DMS53 treated with DMSO at 0.1 percent for 48 hours (cell line): ENCODE data around the gene PNPLA7.
"Not testable (repeated sequence)": the region's sequence is repeated elsewhere in the genome, so short reads cannot be mapped to it uniquely, and the experiment has no call there.

ENCODE experiments used
- DNase-seq: peaks from one replicate; lab custom pipeline; 2025; ENCODE audit not compliant: unreplicated experiment; lab: John Stamatoyannopoulos, UW

Gene PNPLA7

DNA sequence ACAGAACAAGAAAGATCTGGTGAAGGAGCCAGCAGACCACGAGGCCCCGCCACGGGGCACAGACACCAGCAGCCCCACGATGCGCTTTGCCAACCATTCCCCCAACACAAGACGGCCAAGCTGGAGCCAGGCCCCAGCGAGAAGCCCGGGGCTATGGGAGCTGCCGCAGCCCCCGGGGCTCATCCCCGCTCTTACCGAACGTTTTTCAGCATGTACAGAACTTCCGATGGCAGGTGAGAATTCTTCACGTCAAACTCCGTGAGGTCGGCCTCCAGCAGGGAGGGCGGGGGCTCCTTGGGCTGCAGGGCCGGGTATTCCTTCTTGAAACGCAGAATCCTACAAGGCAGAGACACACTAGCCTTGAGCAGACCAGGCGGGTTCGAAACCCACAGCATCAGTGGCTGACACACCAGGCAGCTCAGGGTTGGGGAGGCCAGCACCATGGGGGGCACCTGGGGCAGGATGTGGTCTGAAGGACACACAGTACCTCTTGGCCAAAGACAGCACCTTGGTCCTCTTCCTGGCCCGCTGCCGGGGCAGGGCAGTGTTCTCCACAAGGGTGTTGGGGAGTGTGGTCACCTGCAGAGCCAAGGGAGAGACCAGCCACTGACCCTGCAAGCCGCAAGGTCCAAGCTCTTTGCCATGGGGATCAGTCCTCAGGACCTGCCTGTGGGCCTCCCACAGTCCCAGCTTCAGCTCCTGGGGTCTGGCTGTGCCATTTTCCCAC lies 6.8 kb downstream of the PNPLA7 start:
- no peak for DNase-seq

DNA sequence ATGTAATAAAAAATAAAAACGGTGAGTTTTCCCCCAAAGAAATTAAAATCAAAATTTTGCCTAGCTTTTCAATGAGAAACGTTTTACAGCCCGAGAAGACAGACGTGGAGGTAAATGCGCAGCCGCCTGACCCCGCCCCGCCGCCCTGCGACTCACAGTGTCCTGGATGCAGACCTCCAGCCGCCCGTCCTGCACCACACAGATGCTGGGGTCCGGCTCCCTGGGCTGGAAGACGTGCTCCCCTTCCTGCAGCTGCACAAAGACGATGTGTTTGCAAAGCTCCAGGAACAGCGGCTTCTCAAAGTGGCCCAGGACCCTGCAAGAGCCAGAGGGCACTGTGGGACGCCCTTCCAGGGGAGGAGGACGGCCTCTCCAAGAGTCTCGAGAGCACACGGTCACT lies 7.7 kb downstream of the PNPLA7 start:
- DNase-seq = no peak

DNA sequence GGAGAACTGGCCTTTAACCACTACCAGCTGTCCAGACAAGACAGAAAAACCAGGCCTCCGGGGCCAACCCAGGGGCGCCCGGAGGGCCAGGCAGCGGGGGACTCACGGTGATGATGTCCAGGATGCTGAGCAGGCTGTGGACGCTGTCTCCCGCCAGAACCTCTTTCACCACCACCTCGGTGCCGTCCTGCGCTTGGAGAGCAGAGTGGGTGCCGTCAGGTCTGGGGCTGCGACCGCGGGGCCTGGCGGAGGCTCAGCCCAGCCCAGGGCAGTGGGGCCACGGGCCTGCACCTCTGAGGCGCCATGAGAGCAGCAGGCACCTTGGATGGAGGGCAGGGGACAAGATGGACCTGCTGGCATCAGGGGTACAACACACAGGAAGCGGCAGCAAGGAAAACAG lies 9.7 kb downstream of the PNPLA7 start:
- DNase-seq = no peak

DNA sequence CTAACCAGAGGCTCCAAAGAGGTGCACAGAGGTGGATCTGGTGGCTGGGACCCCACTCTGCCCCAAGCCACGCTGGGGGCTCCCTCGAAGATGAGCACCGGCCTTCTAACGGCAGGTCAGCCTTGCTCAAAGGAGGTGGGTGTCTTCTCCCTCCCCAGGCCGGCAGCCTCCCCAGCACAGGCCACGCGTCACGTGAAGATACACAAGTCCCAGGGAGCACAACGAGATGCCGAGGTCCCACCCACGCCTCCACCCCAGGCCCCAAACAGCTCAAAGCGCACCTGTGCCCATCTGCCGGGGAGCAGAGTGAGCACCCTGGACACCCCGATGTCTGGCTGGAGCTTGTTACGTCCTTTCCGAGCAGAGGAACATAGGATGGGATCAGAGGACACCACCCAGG lies 12.1 kb downstream of the PNPLA7 start:
- DNase-seq = no peak

DNA sequence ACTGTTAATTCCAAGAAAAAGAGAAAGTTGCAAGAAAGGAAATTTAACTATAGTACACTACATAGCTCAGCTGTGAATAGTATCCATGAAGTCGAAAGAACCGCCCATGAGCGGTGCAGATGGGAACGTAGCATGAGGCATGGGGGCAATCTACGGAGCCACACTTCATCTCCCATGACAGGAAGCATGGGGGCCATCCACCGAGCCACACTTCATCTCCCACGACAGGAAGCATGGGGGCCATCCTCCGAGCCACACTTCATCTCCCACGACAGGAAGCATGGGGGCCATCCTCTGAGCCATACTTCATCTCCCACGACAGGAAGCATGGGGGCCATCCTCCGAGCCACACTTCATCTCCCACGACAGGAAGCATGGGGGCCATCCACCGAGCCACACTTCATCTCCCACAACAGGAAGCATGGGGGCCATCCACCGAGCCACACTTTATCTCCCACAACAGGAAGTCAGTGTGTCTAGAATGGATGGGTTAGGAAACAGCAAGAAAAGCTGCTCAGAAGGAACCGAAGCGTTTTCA lies 13.5 kb downstream of the PNPLA7 start:
- DNase-seq = not testable (repeated sequence)

DNA sequence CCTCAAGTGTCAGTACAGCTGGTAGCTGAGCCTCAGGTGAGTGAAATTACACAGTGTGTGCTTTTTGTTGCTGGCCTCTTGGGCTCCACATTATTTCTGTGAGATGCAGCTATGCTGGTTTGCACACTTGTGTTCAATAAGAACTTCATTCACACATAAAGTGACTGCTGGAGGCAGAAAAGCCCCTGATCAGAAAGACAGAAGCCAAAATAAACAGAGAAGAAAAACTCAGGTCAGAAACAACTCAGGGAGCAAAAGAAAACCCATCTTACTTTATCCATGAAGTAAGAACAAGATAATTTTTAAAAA lies 15.1 kb downstream of the PNPLA7 start:
- DNase-seq = no peak

DNA sequence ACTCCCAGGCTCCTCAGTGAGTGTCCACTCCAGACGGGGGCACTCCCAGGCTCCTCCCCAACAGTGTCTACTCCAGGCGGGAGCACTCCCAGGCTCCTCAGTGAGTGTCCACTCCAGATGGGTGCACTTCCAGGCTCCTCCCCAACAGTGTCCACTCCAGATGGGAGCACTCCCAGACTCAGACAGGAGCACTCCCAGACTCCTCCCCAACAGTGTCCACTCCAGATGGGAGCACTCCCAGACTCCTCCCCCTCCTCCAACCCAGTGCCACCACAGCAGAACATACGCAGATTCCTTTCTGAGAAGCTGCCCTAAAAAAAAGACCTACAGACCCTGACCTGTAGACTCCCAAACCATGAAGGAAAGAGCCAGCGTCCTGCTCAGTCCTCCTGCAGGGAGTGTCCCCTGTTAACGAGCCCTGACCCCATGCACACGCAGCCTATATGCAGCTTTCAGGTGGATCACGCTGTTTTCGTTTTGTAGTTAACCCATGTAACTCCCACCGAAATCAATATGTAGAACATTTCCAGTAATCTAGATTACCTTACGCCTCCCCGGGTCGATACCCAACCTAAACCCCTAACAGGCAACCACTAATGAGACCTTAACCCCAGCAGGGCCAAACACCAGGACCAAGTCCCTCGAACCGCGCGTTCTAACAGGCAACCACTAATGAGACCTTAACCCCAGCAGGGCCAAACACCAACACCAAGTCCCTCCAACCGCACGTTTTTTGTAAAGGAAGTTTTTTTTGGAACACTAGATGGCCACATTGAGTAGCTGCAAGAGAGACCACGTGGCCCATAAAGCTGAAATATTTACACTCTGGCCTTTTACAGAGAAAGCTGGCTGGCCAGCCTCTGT lies 15.7 kb downstream of the PNPLA7 start:
- peak; percentile 71 for DNase-seq

DNA sequence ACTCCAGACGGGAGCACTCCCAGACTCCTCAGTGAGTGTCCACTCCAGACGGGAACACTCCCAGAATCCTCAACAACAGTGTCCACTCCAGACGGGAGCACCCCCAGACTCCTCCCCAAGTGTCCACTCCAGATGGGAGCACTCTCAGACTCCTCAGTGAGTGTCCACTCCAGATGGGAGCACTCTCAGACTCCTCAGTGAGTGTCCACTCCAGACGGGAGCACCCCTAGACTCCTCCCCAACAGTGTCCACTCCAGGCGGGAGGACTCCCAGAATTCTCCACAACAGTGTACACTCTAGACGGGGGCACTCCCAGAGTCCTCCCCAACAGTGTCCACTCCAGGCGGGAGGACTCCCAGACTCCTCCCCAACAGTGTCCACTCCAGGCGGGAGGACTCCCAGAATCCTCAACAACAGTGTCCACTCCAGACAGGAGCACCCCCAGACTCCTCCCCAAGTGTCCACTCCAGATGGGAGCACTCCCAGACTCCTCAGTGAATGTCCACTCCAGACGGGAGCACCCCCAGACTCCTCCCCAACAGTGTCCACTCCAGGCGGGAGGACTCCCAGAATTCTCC lies 17.2 kb downstream of the PNPLA7 start:
- DNase-seq = not testable (repeated sequence)

DNA sequence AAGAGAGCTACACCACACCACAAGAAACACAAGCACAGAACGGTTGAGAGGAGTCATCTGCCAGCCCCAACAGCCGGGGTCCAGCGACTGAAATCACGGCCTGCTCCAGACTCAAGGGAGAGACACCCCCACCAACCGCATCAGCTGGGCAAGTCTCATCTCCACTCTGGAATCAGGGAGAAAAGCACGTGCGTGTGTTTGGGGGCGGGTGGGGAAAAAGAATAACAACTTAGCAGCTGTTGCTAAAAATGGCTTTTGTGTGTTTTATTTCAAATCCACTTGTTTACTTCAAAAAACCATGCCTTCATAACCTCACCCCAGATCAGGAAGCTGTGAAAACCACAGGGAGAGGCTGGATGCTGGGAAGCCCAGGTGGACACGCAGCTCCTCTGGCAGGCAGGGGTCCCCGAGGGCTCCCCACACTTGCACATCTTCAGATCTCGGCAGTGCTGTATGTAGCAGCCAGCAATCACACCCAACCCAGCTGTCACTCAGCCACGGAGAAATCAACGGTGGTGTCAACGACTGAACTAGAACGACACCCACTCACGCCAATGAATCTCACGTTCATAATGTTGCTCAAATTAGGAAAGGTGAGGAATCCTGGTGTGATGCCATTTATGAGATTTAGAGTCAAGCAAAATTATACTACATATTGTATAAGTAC lies 19.0 kb downstream of the PNPLA7 start:
- no peak for DNase-seq

DNA sequence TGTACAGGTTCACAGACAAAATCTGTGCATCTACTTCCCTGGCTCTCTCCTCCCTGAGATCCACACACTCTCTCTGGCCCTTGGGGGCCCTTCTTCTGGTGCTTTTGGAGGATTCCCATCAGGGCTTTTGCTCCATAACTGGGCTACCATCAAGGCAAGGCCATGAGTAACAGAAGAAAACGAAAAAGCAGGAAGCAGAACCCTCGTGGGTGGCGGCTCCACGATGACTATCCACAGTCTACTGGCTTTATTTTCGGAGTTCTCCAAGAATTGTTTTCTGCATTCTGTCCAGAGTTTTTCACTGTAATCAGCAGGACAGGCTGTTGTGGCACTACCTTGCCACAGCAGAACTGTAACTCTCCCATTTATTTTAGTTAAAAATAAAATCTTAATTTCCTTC lies 19.9 kb downstream of the PNPLA7 start:
- no peak for DNase-seq

DNA sequence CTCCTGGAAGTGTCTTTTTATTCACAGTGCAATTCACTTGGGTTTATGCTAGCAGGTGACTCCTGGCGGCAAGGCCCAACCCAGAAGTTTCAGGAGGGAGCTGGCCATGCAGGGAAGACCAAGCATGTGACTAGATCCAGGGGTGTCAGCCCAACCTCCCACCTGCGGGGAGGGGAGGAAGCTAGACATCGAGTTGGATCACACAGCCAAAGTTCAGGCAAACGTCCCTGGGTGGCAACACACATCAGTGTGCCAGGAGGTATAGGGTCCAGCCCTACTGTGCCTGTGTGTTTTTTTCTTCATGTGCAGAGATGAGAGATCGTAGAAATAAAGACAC lies 25.3 kb downstream of the PNPLA7 start:
- DNase-seq = no peak

DNA sequence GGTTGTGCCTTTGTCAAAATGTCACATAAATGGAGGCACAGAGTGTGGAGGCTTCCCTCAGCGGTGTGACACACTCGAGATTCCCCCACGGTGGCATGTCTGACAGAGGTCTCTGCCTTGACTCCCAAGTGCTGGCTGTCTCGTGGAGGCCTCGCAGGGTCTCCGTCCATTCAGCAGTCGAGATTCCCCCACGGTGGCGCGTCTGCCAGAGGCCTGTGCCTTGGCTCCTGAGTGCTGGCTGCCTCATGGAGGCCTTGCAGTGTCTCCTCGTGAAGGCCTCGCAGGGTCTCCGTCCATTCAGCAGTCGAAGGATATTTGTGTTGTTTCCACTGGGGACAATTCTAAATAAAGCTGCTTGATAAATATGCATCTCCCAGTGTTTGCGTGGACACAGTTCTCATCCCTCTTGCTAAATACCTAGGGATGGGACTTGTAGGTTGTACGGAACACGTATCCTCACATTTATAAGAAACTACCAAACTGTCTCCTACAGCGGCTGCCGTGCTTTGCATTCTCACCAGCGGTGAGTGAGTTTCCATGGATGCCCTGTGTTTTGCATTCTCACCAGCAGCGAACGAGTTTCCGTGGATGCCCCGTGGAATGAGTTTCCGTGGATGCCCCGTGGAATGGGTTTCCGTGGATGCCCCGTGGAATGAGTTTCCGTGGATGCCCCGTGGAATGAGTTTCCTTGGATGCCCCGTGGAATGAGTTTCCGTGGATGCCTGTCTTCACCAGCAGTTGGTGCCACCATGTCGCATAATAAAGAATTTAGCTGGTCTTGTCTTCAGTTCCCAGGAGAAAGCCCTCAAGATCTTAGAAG lies 25.8 kb downstream of the PNPLA7 start:
- no peak for DNase-seq

DNA sequence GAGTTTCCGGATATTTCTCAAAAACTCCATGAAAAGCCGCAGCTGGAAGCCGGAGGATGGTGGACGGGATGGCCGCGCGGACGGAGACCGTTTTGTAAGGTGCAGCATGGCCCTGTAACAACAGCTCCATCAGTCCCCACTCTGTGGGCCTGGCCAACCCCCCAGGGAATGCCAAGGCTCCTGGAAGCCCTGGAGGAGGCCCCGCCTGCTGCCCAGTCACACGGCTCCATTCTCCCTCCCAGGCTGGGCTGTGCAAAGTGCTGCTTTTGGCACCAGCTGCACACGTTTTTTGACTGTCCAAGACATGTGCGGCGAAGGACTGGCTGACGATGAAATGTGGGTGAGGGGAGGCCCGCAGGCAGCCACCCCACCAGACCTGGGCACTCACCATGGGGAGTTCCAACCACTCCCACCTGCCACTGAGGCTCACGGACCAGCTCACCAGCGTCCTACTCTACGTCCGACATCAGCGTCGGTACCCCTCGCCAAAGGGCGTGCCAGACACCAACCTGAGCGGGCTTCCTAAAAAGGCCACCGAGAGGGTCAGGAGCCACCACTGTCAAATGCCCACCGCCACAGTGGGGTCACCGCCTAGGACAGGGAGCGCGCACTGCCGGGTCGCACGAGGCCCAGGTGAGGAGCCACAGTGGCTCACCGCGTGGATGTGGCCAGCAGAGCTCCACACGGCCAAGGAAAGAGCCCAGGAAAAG lies 27.3 kb downstream of the PNPLA7 start:
- no peak for DNase-seq

DNA sequence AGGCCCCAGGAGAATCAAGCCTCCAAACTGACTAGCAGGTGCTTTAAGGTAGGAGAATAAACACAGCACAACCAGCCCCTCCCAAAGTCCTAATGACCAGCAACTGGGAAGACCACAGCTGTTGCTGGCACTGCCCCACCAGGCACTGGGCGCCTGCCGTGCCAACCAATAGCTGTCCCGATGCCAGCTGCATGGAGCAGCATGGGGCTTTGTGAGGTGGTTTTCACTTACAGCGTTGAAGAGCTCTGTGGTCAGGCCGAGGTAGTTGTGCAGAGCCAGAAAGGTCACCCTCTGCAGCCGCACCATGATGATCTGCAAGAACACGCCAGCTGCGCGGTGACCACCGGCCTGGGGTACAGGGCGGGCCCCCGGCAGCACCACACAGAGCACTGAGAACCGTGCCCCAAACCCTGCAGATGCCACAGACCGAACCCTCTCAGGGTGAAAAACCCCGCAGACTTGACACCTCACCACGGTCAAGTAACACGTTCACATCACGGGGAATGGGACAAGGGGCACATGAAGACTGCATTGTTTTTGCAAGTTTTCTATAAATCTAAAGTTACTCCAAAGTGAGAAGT lies 28.7 kb downstream of the PNPLA7 start:
- DNase-seq = no peak

DNA sequence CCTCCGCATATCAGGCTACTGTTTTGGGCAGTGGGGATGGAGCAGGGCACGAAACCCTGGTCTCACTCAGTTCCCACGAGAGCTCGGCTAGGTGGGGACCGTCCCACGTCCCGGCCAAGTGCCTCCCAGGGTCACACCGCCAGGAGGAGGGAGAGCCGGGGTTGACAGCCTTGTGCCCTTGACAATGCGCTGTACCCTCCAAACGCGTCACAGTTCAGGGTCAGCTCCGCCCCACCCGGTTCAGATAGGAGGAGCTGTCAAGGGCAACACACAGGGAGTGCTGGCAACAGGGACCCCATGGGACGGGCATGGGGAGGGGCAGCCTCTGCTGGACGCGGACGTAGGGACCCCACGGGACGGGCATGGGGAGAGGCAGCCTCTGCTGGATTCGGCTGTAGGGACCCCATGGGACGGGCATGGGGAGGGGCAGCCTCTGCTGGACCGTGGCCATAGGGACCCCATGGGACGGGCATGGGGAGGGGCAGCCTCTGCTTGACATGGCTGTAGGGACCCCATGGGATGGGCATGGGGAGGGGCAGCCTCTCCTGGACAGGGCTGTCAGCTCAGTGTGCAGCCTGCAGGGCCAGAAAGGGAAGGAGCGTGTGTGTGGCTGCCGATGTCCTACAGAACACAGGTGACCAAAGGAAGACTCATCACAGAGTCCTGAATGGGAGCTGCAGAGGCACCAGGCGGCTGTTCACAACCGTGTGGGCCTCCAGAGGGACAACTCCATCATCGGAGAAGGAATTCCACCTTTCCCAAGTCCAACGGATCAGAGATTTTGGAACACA lies 29.4 kb downstream of the PNPLA7 start:
- no peak for DNase-seq

DNA sequence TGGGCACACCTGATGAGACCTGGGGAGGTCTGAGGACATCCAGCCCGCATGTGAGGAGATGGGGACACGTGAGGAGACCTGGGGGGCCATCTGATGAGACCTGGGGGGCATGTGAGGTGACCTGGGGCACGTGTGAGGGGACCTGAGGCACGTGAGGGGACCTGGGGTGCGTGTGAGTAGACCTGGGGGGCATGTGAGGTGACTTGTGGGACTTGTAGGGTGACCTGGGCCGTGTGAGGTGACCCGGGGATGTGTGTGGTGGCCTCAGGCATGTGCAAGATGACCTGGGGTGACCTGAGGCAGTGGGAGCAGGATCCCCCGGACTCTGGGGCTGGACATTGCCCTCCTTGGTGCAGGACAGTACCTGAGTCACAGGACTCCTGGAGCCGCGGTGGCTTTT lies 30.6 kb downstream of the PNPLA7 start:
- no peak for DNase-seq

DNA sequence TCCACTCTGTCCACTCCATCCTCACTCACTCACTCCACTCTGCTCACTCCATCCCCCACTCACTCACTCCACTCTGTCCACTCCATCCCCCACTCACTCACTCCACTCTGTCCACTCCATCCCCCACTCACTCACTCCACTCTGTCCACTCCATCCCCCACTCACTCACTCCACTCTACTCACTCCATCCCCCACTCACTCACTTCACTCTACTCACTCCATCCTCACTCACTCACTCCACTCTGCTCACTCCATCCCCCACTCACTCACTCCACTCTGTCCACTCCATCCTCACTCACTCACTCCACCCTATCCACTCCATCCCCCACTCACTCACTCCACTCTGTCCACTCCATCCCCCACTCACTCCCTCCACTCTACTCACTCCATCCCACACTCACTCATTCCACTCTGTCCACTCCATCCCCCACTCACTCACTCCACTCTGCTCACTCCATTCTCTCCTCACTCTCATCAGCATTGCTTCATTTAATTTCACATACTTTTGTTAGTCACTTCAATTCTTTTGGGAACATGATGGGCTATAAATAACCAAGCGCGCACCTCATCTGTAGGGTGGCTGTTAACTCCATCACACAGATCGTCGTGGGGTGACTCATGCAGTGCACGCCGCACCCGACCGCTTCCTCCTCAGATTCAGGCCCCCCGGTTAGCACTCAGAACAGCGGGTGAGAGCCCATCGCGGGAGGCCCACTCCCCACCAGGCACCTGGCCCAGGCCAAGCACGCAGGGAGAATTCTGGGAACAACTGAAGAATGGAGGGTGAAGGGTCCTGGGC lies 31.3 kb downstream of the PNPLA7 start:
- DNase-seq = not testable (repeated sequence)
